ENCODE results near the gene MYO9B.

Gene MYO9B

GRCh38 chr19:17205237-17206140, 129.9 kb downstream of the MYO9B start:
- Histone ChIP-seq H3K27me3 (ENCODE audit: control insufficient read depth, insufficient read depth, low read length) (no peaks in the 10 kb centered on the region), H3K4me3 (ENCODE audit: low read depth, low read length) (no peak overlapping the region), H3K9ac (ENCODE audit: low read depth, low read length) (no peak overlapping the region), H3K9me3 (ENCODE audit: control insufficient read depth, insufficient read depth, low read length) (no peaks in the 10 kb centered on the region), H3K36me3 (ENCODE audit: control insufficient read depth, insufficient read depth, low read length) (peaks cover 48% of the 10 kb centered on the region), H3K27ac (ENCODE audit: low read depth, low read length) (no peak overlapping the region), H3K4me1 (ENCODE audit: control insufficient read depth, insufficient read depth, low read length) (peaks cover 7% of the 10 kb centered on the region; the same call in 1 of the 2 replicates)

- no peak overlapping the region for H3K4me3 ChIP-seq (ENCODE audit: low read depth, low read length)
- peaks cover 43% of the 10 kb centered on the region for H3K36me3 ChIP-seq (ENCODE audit: control insufficient read depth, insufficient read depth, low read length)
- H3K27ac ChIP-seq (ENCODE audit: low read depth, low read length), result no peak overlapping the region
- H3K4me1 ChIP-seq (ENCODE audit: control insufficient read depth, insufficient read depth, low read length), result peaks cover 7% of the 10 kb centered on the region; the same call in 1 of the 2 replicates
- H3K27me3 ChIP-seq (ENCODE audit: control insufficient read depth, insufficient read depth, low read length), result no peaks in the 10 kb centered on the region
- H3K9ac ChIP-seq (ENCODE audit: low read depth, low read length), result no peak overlapping the region
- H3K9me3 ChIP-seq (ENCODE audit: control insufficient read depth, insufficient read depth, low read length), result no peaks in the 10 kb centered on the region
Measured at GRCh38 chr19:17206736-17207581, 131.4 kb downstream of the MYO9B start.

- no peaks in the 10 kb centered on the region for H3K27me3 ChIP-seq (ENCODE audit: control insufficient read depth, insufficient read depth, low read length)
- no peak overlapping the region for H3K4me3 ChIP-seq (ENCODE audit: low read depth, low read length)
- H3K4me1 ChIP-seq (ENCODE audit: control insufficient read depth, insufficient read depth, low read length), result peaks cover 8% of the 10 kb centered on the region
- peaks cover 34% of the 10 kb centered on the region for H3K36me3 ChIP-seq (ENCODE audit: control insufficient read depth, insufficient read depth, low read length)
- peak overlapping the region; percentile 65 for H3K27ac ChIP-seq (ENCODE audit: low read depth, low read length)
- no peaks in the 10 kb centered on the region for H3K9me3 ChIP-seq (ENCODE audit: control insufficient read depth, insufficient read depth, low read length)
- no peak overlapping the region for H3K9ac ChIP-seq (ENCODE audit: low read depth, low read length)
Measured at GRCh38 chr19:17209126-17210036, 133.8 kb downstream of the MYO9B start.

GRCh38 chr19:17210296-17210695, 134.7 kb downstream of the MYO9B start:
- Histone ChIP-seq H3K4me1 (ENCODE audit: control insufficient read depth, insufficient read depth, low read length) (peaks cover 13% of the 10 kb centered on the region), H3K27me3 (ENCODE audit: control insufficient read depth, insufficient read depth, low read length) (no peaks in the 10 kb centered on the region), H3K27ac (ENCODE audit: low read depth, low read length) (no peak overlapping the region), H3K9me3 (ENCODE audit: control insufficient read depth, insufficient read depth, low read length) (no peaks in the 10 kb centered on the region), H3K36me3 (ENCODE audit: control insufficient read depth, insufficient read depth, low read length) (peaks cover 34% of the 10 kb centered on the region), H3K9ac (ENCODE audit: low read depth, low read length) (no peak overlapping the region), H3K4me3 (ENCODE audit: low read depth, low read length) (no peak overlapping the region)

- Histone ChIP-seq H3K9me3 (ENCODE audit: control insufficient read depth, insufficient read depth, low read length) (no peaks in the 10 kb centered on the region), H3K27ac (ENCODE audit: low read depth, low read length) (no peak overlapping the region), H3K9ac (ENCODE audit: low read depth, low read length) (no peak overlapping the region), H3K36me3 (ENCODE audit: control insufficient read depth, insufficient read depth, low read length) (peaks cover 23% of the 10 kb centered on the region), H3K4me1 (ENCODE audit: control insufficient read depth, insufficient read depth, low read length) (peaks cover 13% of the 10 kb centered on the region), H3K27me3 (ENCODE audit: control insufficient read depth, insufficient read depth, low read length) (no peaks in the 10 kb centered on the region), H3K4me3 (ENCODE audit: low read depth, low read length) (no peak overlapping the region)
Measured at GRCh38 chr19:17211547-17212446, 136.2 kb downstream of the MYO9B start.

GRCh38 chr19:17213334-17213733, 137.8 kb downstream of the MYO9B start:
- Histone ChIP-seq H3K27ac (ENCODE audit: low read depth, low read length) (no peak overlapping the region), H3K4me1 (ENCODE audit: control insufficient read depth, insufficient read depth, low read length) (peaks cover 13% of the 10 kb centered on the region), H3K27me3 (ENCODE audit: control insufficient read depth, insufficient read depth, low read length) (no peaks in the 10 kb centered on the region), H3K9ac (ENCODE audit: low read depth, low read length) (no peak overlapping the region), H3K4me3 (ENCODE audit: low read depth, low read length) (no peak overlapping the region), H3K36me3 (ENCODE audit: control insufficient read depth, insufficient read depth, low read length) (peaks cover 19% of the 10 kb centered on the region), H3K9me3 (ENCODE audit: control insufficient read depth, insufficient read depth, low read length) (no peaks in the 10 kb centered on the region)

GRCh38 chr19:17214508-17215126, 139.0 kb downstream of the MYO9B start:
- peaks cover 25% of the 10 kb centered on the region for H3K36me3 ChIP-seq (ENCODE audit: control insufficient read depth, insufficient read depth, low read length)
- peak overlapping the region; percentile 98 for H3K9ac ChIP-seq (ENCODE audit: low read depth, low read length)
- peak overlapping the region; percentile 98 for H3K27ac ChIP-seq (ENCODE audit: low read depth, low read length)
- H3K27me3 ChIP-seq (ENCODE audit: control insufficient read depth, insufficient read depth, low read length), result no peaks in the 10 kb centered on the region
- H3K4me1 ChIP-seq (ENCODE audit: control insufficient read depth, insufficient read depth, low read length), result peaks cover 9% of the 10 kb centered on the region
- no peaks in the 10 kb centered on the region for H3K9me3 ChIP-seq (ENCODE audit: control insufficient read depth, insufficient read depth, low read length)
- peak overlapping the region; percentile 89 for H3K4me3 ChIP-seq (ENCODE audit: low read depth, low read length)

GRCh38 chr19:17215127-17215971, 139.8 kb downstream of the MYO9B start, which contains the start of gene USE1:
USE1 (plus strand) TSS chr19:17215357; CDS start chr19:17215406, 49 bp downstream.
- H3K36me3 ChIP-seq (ENCODE audit: control insufficient read depth, insufficient read depth, low read length), result peaks cover 24% of the 10 kb centered on the region
- peak within 1 kb of the TSS; percentile 98 for H3K27ac ChIP-seq (ENCODE audit: low read depth, low read length)

More at GRCh38 chr19:17215127-17215971, 139.8 kb downstream of the MYO9B start, which contains the start of gene USE1:
- H3K9ac ChIP-seq (ENCODE audit: low read depth, low read length), result peak within 1 kb of the TSS; percentile 98
- peak within 1 kb of the TSS; percentile 89 for H3K4me3 ChIP-seq (ENCODE audit: low read depth, low read length)
- no peaks in the 10 kb centered on the region for H3K9me3 ChIP-seq (ENCODE audit: control insufficient read depth, insufficient read depth, low read length)
- peaks cover 6% of the 10 kb centered on the region for H3K4me1 ChIP-seq (ENCODE audit: control insufficient read depth, insufficient read depth, low read length)
- no peaks in the 10 kb centered on the region for H3K27me3 ChIP-seq (ENCODE audit: control insufficient read depth, insufficient read depth, low read length)
